HG03060 (cell line): ENCODE results near the gene SPACDR.
"Not testable (repeated sequence)": the region's sequence is repeated elsewhere in the genome, so short reads cannot be mapped to it uniquely, and the experiment has no call there.

Experiments used
- ATAC-seq: cut with Tn5 transposase; IDR thresholded peaks from one replicate; pipeline ENCODE4 v1.9.1; 2021; ENCODE audit warnings: low read depth, moderate number of reproducible peaks; ENCODE audit not compliant: unreplicated experiment

Gene SPACDR

GRCh38 chr7:100466653-100467605 lies 2.9 kb upstream of the SPACDR start:
- ATAC-seq, result no peak

DNA sequence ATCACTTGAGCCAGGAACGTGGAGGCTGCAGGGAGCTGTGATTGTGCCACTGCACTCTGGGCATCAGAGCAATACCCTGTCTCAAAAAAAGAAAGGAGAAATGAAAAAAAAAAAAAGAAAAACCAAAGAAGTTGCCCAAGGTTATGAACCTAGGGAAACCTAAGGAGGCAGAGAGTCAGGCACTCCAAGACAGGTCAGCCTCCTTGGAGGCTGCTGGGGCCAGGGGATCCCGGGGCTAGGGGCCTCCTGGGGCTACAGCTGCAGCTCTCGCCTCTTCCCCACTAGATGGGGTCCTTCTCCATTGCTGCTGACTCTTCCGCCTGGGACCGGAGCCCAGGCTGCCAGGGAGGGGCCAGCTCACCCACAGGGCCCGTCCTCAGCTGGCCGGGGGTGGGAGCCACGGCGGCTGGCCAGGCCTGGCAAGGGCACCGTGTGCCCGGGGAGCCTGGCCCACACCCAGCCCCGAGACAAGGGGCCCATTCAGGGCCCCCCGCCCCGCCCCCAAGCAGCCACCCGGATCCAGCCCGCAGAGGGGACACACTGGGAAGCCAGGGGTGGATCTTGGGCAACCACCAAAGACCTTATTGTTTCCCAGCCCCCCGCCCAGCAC lies 1.7 kb upstream of the SPACDR start:
- no peak for ATAC-seq

DNA sequence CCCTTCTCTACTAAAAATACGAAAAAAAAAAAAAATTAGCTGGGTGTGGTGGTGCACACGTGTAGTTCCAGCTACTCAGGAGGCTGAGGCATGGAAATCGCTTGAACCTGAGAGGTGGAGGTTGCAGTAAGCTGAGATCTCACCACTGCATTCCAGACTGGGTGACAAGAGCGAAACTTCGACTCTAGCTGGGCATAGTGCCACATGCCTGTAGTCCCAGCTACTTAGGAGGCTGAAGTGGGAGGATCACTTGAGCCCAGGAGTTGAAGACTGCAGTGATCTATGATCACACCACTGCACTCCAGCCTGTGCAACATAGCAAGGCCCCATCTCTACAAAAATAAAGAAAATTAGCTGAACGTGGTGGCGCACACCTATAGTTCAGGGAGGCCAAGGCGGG lies 1.2 kb upstream of the SPACDR start:
- no peak for ATAC-seq

DNA sequence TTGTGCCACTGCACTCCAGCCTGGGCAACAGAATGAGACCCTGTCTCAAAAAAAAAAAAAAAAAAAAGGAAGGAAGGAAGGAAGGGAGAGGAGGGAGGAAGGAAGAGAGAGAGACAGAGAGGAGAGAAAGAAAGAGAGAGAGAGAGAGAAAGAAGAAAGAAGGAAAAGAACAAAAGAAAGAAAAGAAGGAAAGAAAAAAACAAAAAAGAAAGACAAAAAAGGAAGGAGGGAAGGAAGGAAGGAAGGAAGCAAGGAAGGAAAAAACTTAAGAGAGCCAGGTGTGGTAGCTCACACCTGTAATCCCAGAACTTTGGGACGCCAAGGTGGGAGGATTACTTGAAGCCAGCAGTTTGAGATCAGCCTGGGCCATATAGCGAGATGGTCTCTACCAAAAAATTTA lies 731 bp upstream of the SPACDR start:
- ATAC-seq, result no peak

DNA sequence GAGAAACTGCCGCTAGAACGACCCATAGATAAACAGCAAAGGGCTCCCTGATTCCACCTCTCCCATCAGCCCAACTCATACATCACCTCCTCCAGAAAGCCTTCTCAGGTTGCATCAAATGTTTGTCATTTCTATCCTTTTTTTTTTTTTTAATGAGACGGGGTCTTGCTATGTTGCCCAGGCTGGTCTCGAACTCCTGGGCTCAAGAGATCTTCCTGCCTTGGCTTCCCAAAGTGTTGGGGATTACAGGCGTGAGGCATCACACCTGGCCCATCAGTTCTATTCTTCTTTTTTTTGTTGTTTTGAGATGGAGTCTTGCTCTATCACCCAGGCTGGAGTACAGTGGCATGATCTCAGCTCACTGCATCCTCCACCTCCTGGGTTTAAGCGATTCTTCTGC lies 7.0 kb downstream of the SPACDR start:
- ATAC-seq, result no peak

DNA sequence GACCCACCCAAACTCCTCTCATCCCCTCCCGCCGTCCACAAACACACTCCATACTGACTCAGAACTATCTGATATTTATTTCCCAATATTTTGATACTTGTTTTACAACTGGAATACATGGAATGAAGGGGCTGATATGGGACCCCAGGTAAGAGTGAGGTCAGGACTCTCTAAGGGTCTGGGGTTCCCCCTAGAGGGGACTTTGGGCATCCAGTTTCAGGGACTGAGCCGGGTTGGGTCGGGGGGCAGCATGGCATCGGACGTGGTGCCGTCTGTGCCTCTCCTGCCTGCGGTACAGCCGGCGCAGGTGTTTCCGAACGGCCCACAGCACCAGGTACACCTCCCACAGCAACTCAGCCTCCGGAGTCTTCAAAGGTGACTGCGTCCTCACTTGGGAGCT lies 7.5 kb downstream of the SPACDR start:
- no peak for ATAC-seq

DNA sequence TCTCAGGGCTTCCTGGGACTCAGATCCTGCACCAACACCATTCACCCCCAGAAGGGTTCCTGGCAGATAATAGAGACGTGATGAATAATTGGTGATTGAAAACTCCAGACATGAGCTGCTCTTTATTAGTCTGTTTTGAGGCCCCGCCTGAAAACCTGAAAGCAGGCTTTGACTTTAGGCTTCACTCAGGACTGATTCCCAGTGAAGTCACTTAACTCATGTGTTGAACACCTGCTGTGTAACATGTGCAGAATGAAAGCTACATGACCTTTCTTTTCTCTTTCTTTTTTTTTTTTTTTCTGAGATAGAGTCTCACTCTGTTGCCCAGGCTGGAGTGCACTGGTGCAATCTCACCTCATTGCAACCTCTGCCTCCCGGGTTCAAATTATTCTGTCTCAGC lies 8.9 kb downstream of the SPACDR start:
- ATAC-seq, result no peak

GRCh38 chr7:100453854-100454253 lies 10.2 kb downstream of the SPACDR start:
- ATAC-seq, result not testable (repeated sequence)

DNA sequence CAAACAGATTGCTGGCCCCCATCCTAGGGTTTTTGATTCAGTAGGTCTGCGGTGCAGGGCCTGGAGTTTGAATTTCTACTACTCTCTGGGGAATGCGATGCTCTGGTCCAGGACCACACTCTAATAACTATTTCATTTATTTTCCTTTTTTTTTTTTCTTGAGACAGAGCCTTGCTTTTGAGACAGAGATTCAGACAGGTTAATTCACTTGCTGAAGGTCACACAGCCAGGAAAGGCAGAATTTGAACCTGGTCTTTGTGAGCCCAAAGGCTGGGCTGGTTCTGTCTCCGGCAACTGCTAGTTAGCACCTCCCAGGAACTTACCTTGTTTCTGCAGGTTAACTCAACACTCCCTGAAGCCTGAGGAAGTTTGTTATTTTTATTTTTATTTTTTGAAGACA lies 11.5 kb downstream of the SPACDR start:
- no peak for ATAC-seq

- ATAC-seq, result no peak
These were observed 14.8 kb downstream of the SPACDR start for GRCh38 chr7:100449190-100449795.

- not testable (repeated sequence) for ATAC-seq
These were observed 16.7 kb downstream of the SPACDR start for GRCh38 chr7:100447363-100447762.

DNA sequence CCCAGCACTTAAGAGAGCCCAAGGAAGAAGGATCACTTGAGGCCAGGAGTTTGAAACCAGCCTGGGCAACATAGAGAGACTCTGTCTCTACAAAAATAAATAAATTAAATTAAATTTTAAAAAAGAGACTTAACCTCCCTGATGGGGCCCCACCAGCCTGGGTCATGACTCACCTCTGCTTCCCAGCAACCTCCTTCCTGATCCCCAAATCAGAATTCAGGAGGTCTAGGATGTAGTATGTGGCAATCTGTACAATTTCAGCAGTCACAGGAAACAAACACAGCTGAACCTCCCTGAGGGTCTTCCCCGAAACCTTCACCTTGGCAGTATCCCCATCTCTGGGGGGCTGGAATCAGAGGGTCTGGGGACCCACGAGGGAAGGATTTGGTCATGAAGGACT lies 18.0 kb downstream of the SPACDR start:
- no peak for ATAC-seq

- no peak for ATAC-seq
These were observed 19.5 kb downstream of the SPACDR start for GRCh38 chr7:100444311-100445278.

- ATAC-seq, result no peak
These were observed 20.8 kb downstream of the SPACDR start for GRCh38 chr7:100443096-100443840.

DNA sequence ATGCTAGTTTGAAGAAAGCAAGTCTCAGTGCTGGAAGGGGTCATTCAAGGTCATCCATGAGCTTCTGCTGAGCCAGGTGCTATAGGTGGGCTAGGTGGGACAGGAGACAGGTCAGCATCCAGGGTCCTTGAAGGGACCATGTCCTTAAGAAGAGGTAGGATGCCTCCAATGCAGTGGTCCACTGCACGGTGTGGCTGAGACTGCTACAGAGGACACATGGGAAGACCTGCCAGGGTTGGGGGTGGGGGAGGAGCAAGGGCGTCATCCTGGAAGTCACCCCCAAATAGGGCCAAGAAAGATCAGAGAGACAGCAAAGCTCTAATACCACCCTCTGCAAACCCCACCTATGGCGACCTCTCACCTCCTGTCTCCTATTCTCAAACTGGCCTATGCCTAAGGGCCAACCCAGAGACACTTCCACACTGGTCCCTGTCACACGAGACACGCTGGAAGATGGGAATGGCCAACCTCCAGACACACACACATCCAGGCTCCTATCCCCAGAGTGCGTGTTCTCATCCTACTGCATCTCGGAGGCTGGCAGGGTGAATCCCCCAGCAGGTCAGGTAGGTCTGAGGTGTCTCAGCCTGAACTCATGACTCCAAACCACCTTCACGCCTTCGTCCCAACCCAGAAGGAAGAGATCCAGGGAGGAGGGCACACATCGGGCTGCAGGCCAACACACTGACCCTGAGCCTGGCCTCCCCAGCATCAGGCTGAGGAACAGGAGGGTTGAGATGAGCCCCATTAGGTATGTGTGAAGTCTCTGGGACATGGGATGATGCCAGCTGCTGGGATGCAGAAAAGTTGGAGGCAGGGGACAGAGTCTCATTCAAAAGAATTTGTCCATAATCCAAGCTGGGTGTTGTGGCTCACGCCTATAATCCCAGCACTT lies 22.2 kb downstream of the SPACDR start:
- ATAC-seq, result no peak

DNA sequence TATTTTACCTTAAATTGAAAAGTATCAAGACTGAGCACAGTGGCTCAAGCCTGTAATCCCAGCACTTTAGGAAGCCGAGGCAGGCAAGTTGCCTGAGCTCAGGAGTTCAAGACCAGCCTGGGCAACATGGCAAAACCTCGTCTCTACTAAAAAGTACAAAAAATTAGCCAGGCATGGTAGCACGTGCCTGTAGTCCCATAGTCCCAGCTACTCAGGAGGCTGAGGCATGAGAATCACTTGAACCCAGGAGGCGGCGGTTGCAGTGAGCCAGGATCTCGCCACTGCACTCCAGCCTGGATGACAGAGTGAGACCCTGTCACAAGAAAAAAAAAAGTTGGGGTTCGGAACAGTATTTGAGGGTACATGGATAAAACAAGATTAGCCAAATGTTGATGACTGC lies 24.8 kb downstream of the SPACDR start:
- not testable (repeated sequence) for ATAC-seq

GRCh38 chr7:100438731-100439130 lies 25.3 kb downstream of the SPACDR start:
- ATAC-seq, result not testable (repeated sequence)

- no peak for ATAC-seq
These were observed 25.9 kb downstream of the SPACDR start for GRCh38 chr7:100438172-100438571.
